ENCODE data around the gene KANSL1.

DNA sequence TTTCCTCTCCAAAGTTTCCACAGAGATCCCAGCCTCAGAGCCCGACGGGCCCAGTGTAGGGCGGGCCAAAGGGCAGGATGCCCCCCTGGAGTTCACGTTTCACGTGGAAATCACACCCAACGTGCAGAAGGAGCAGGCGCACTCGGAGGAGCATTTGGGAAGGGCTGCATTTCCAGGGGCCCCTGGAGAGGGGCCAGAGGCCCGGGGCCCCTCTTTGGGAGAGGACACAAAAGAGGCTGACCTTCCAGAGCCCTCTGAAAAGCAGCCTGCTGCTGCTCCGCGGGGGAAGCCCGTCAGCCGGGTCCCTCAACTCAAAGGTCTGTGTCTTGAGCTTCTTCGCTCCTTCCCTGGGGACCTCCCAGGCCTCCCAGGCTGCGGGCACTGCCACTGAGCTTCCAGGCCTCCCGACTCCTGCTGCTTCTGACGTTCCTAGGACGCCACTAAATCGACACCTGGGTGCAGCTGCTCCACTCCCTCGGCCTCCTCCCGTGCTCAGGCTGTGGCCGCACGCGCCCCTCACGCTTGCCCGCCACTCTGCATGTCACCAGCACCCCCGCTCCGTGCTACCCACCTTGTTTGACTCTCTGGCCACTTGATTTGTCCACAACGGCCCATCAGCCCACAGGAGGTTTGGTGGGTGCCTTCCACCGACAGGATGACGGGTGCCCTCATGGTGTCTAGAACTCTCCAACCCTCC is 209.5 kb downstream of the KANSL1 start:
- TF ChIP-seq SMC3 (IDR thresholded peaks at IDR 0.05; ENCODE audit: low read depth, low read length) = no peak
- no peak for TF ChIP-seq CTCF (IDR thresholded peaks at IDR 0.05)
- no peak for TF ChIP-seq GABPA (IDR thresholded peaks at IDR 0.05; ENCODE audit: low read depth)
